ENCODE results near the gene MAEA. TPM values are rescaled to one million over a fixed set of nuclear protein-coding genes. Genes with fewer than 3 reads are reported as not detected.

MAEA gene
- total and polyA plus RNA-seq, 7 donors, result 26.7 to 41.6 (median 38.1) TPM

- peak; percentile 35 to 60 (median 52) for ATAC-seq
- no peak overlapping the region for H3K27ac ChIP-seq
Observed at GRCh38 chr4:1329408-1330371, 40.0 kb downstream of the MAEA start.

GRCh38 chr4:1330761-1331590, 41.3 kb downstream of the MAEA start:
- Histone ChIP-seq H3K4me3 (no peak overlapping the region), H3K36me3 (ENCODE audit: insufficient read depth in 1 of 2, low read depth in 1 of 2) (peaks cover 10 to 56% of the 10 kb centered on the region in 2 donors), H3K27me3 (ENCODE audit: insufficient read depth in 3 of 3, low read length in 2 of 3) (no peaks in the 10 kb centered on the region), H3K4me1 (peaks cover 15% of the 10 kb centered on the region), H3K9me3 (no peaks in the 10 kb centered on the region), H3K27ac (no peak overlapping the region)
- intact Hi-C loops (cut with DNase I), result no loop called here
- TF ChIP-seq CTCF (IDR thresholded peaks at IDR 0.05), result no peak
- DNase-seq (peak in 1 of 2 donors; percentile 6), ATAC-seq (peak; percentile 14 to 51 (median 42))
- 66 to 87% (median 74%) methylated on average over 33 to 34 of the region's 34 CpGs for WGBS, 3 donors

More at GRCh38 chr4:1329408-1330371, 40.0 kb downstream of the MAEA start:
- Histone ChIP-seq H3K4me3 (no peak overlapping the region), H3K9me3 (no peaks in the 10 kb centered on the region), H3K27me3 (ENCODE audit: insufficient read depth in 3 of 3, low read length in 2 of 3) (no peaks in the 10 kb centered on the region), H3K4me1 (peaks cover 15% of the 10 kb centered on the region), H3K36me3 (ENCODE audit: insufficient read depth in 1 of 2, low read depth in 1 of 2) (peaks cover 8 to 62% of the 10 kb centered on the region in 2 donors)
- intact Hi-C loops (cut with DNase I), result no loop called here
- DNase-seq, result peak; percentile 21 to 67
- no peak for TF ChIP-seq CTCF (IDR thresholded peaks at IDR 0.05)
- 63 to 78% (median 64%) methylated on average over 34 of the region's 34 CpGs for WGBS, 3 donors

GRCh38 chr4:1331591-1332353, 42.1 kb downstream of the MAEA start:
- no peak for ATAC-seq
- no peaks in the 10 kb centered on the region for H3K27me3 ChIP-seq (ENCODE audit: insufficient read depth in 3 of 3, low read length in 2 of 3)
- peaks cover 10 to 52% of the 10 kb centered on the region in 2 donors for H3K36me3 ChIP-seq (ENCODE audit: insufficient read depth in 1 of 2, low read depth in 1 of 2)
- peaks cover 15% of the 10 kb centered on the region for H3K4me1 ChIP-seq
- DNase-seq, result peak in 1 of 2 donors; percentile 12
- TF ChIP-seq CTCF (IDR thresholded peaks at IDR 0.05), result no peak
- H3K4me3 ChIP-seq, result no peak overlapping the region
- no peak overlapping the region for H3K27ac ChIP-seq
- intact Hi-C loops (cut with DNase I), result no loop called here
- no peaks in the 10 kb centered on the region for H3K9me3 ChIP-seq
- WGBS, 3 donors, result 88 to 90% (median 89%) methylated on average over 21 of the region's 21 CpGs

GRCh38 chr4:1332686-1333085, 43.0 kb downstream of the MAEA start:
- WGBS, 3 donors, result 85 to 92% (median 87%) methylated on average over 13 of the region's 13 CpGs
- DNase-seq, result no peak
- no peaks in the 10 kb centered on the region for H3K9me3 ChIP-seq
- ATAC-seq, result no peak
- H3K27me3 ChIP-seq (ENCODE audit: insufficient read depth in 3 of 3, low read length in 2 of 3), result no peaks in the 10 kb centered on the region
- no peak overlapping the region for H3K4me3 ChIP-seq
- no peak for TF ChIP-seq CTCF (IDR thresholded peaks at IDR 0.05)
- peaks cover 15% of the 10 kb centered on the region for H3K4me1 ChIP-seq
- peaks cover 10 to 54% of the 10 kb centered on the region in 2 donors for H3K36me3 ChIP-seq (ENCODE audit: insufficient read depth in 1 of 2, low read depth in 1 of 2)
- no peak overlapping the region for H3K27ac ChIP-seq
- intact Hi-C loops (cut with DNase I), result no loop called here

Measured in psoas muscle (tissue), 8 donors.